IPS-18c (cell line): Measurements from ENCODE around the gene FRMPD2.
"Not testable (repeated sequence)": the region's sequence is repeated elsewhere in the genome, so short reads cannot be mapped to it uniquely, and the experiment has no call there.

Experiments
- H3K4me3 ChIP-seq: 2 replicates; pipeline ENCODE4 v1.7.0; 2013; ENCODE audit warnings: low read depth, mild to moderate bottlenecking, low read length, moderate library complexity; ENCODE audit not compliant: insufficient read depth
- H3K9me3 ChIP-seq: one replicate; pipeline ENCODE4 v1.6.1; 2013; ENCODE audit warnings: mild to moderate bottlenecking, low read length, moderate library complexity; ENCODE audit not compliant: control insufficient read depth, insufficient read depth

FRMPD2 gene

GRCh38 chr10:48291190-48291589, 16.7 kb upstream of the FRMPD2 start:
- Histone ChIP-seq H3K4me3 (no peak overlapping the region), H3K9me3 (no peaks in the 10 kb centered on the region)

GRCh38 chr10:48290286-48290685, 15.8 kb upstream of the FRMPD2 start:
- Histone ChIP-seq H3K4me3 (no peak overlapping the region), H3K9me3 (no peaks in the 10 kb centered on the region)

GRCh38 chr10:48289501-48290238, 15.2 kb upstream of the FRMPD2 start:
- Histone ChIP-seq H3K4me3 (no peak overlapping the region), H3K9me3 (no peaks in the 10 kb centered on the region)

GRCh38 chr10:48288661-48289060, 14.2 kb upstream of the FRMPD2 start:
- H3K4me3 ChIP-seq: no peak overlapping the region
- H3K9me3 ChIP-seq: no peaks in the 10 kb centered on the region

GRCh38 chr10:48287417-48288391, 13.2 kb upstream of the FRMPD2 start:
- H3K4me3 ChIP-seq: no peak overlapping the region
- H3K9me3 ChIP-seq: no peaks in the 10 kb centered on the region

GRCh38 chr10:48286356-48286755, 11.9 kb upstream of the FRMPD2 start:
- Histone ChIP-seq H3K9me3 (no peaks in the 10 kb centered on the region), H3K4me3 (no peak overlapping the region)

GRCh38 chr10:48285710-48286109, 11.2 kb upstream of the FRMPD2 start:
- H3K4me3 ChIP-seq: no peak overlapping the region
- no peaks in the 10 kb centered on the region for H3K9me3 ChIP-seq

- Histone ChIP-seq H3K9me3 (no peaks in the 10 kb centered on the region), H3K4me3 (no peak overlapping the region)
Observed at GRCh38 chr10:48284811-48285210, 10.3 kb upstream of the FRMPD2 start.

GRCh38 chr10:48284002-48284546, 9.6 kb upstream of the FRMPD2 start:
- H3K4me3 ChIP-seq: no peak overlapping the region
- H3K9me3 ChIP-seq: no peaks in the 10 kb centered on the region

- Histone ChIP-seq H3K4me3 (no peak overlapping the region), H3K9me3 (no peaks in the 10 kb centered on the region)
Observed at GRCh38 chr10:48282829-48283228, 8.3 kb upstream of the FRMPD2 start.

GRCh38 chr10:48281697-48282096, 7.2 kb upstream of the FRMPD2 start:
- not testable (repeated sequence) for H3K4me3 ChIP-seq, H3K9me3 ChIP-seq

- Histone ChIP-seq H3K4me3 (no peak overlapping the region), H3K9me3 (no peaks in the 10 kb centered on the region)
Observed at GRCh38 chr10:48279081-48279751, 4.7 kb upstream of the FRMPD2 start.

GRCh38 chr10:48277093-48277492, 2.6 kb upstream of the FRMPD2 start:
- H3K4me3 ChIP-seq: no peak overlapping the region
- H3K9me3 ChIP-seq: no peaks in the 10 kb centered on the region

- no peaks in the 10 kb centered on the region for H3K9me3 ChIP-seq
- no peak overlapping the region for H3K4me3 ChIP-seq
Observed at GRCh38 chr10:48273741-48274140, 755 bp downstream of the FRMPD2 start.

GRCh38 chr10:48272682-48273081, 1.8 kb downstream of the FRMPD2 start:
- Histone ChIP-seq H3K9me3 (no peaks in the 10 kb centered on the region), H3K4me3 (no peak overlapping the region)

- no peak overlapping the region for H3K4me3 ChIP-seq
- H3K9me3 ChIP-seq: no peaks in the 10 kb centered on the region
Observed at GRCh38 chr10:48271047-48271730, 3.3 kb downstream of the FRMPD2 start.

GRCh38 chr10:48266528-48266927, 8.0 kb downstream of the FRMPD2 start:
- H3K4me3 ChIP-seq: no peak overlapping the region
- H3K9me3 ChIP-seq: no peaks in the 10 kb centered on the region
